A673 (cell line): ENCODE results near the gene EFHC1.

Experiments
- EZH2 ChIP-seq: fragments of 200-600 bp; sonication (generic); IDR thresholded peaks from 2 replicates; pipeline ENCODE4 v1.6.1; 2017; ENCODE audit warnings: borderline replicate concordance, low read depth, mild to moderate bottlenecking, mixed read lengths, antibody characterized with exemption, low read length; ENCODE audit not compliant: poor library complexity, severe bottlenecking
- TF ChIP-seq, protein P1 (sequence below): fragments of 300-800, 200-600 bp; sonication (generic); conservative IDR thresholded peaks from 2 replicates; pipeline ENCODE4 v1.5.1; 2017; ENCODE audit warnings: low read depth, mild to moderate bottlenecking, antibody characterized with exemption, low read length, moderate library complexity, mixed read lengths

DNA sequence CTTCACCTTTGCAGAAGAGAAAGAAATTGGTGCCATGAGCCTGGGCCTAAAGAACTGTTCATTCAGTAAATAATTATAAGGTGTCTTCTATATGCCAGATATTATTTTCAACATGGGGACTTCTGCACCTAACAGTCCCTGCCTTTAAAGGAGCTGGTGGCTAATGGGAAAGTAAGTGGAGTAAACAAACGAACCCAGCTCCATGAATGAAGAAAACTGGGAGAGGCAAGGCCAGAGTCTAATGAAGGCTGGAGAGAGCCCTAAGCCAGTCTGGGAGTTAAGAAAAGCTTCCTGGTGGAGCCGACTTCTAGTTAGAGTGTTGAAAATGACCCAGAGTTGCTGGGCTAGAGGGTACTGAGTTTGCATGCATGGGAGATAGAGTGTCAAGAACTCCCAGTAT, 24.2 kb upstream of the EFHC1 start:
- TF ChIP-seq, protein P1, sequence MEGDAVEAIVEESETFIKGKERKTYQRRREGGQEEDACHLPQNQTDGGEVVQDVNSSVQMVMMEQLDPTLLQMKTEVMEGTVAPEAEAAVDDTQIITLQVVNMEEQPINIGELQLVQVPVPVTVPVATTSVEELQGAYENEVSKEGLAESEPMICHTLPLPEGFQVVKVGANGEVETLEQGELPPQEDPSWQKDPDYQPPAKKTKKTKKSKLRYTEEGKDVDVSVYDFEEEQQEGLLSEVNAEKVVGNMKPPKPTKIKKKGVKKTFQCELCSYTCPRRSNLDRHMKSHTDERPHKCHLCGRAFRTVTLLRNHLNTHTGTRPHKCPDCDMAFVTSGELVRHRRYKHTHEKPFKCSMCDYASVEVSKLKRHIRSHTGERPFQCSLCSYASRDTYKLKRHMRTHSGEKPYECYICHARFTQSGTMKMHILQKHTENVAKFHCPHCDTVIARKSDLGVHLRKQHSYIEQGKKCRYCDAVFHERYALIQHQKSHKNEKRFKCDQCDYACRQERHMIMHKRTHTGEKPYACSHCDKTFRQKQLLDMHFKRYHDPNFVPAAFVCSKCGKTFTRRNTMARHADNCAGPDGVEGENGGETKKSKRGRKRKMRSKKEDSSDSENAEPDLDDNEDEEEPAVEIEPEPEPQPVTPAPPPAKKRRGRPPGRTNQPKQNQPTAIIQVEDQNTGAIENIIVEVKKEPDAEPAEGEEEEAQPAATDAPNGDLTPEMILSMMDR = no peak
- TF ChIP-seq EZH2 = no peak
